Stimulated activated CD4-positive, alpha-beta T cell treated with anti-CD3 and anti-CD28 coated beads, Interleukin-15, amount 100 ng/mL, for 48 hours (primary cell): ENCODE data around the gene RAVER2.
"Not testable (repeated sequence)": the region's sequence is repeated elsewhere in the genome, so short reads cannot be mapped to it uniquely, and the experiment has no call there.

Experiments used
- DNase-seq, 2 donors: peaks; one replicate each; pipeline ENCODE4 v3.0.0-alpha.2; 2020; ENCODE audit warnings: low read depth in 2 of 2

Gene RAVER2

DNA sequence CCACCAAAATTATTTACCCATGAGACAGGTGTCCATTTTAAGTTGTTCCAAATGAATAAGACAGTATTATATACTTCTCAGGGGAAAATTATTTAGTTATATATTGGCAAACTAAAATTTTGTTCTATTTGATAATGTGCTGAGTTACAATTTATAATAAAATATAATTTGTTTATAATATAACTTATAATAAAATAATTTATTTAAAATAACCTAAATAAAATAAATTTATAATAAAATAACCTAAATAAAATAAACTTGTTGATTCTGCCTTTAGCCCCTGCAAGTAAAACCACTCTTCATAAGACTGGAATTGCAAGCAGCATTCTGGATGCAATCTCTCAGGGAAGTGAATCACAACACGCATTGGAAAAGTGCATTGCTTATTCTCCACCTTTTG lies 69.6 kb downstream of the RAVER2 start:
- DNase-seq = no peak

DNA sequence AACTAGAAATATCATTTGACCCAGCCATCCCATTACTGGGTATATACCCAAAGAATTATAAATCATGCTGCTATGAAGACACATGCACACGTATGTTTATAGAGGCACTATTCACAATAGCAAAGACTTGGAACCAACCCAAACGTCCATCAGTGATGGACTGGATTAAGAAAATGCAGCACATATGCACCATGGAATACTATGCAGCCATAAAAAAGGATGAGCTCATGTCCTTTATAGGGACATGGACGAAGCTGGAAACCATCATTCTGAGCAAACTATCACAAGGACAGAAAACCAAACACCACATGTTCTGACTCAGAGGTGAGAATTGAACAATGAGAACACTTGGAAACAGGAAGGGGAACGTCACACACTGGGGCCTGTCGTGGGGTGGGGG lies 72.5 kb downstream of the RAVER2 start:
- DNase-seq = not testable (repeated sequence)

- not testable (repeated sequence) for DNase-seq
These were observed 75.7 kb downstream of the RAVER2 start for GRCh38 chr1:64820572-64820971.

DNA sequence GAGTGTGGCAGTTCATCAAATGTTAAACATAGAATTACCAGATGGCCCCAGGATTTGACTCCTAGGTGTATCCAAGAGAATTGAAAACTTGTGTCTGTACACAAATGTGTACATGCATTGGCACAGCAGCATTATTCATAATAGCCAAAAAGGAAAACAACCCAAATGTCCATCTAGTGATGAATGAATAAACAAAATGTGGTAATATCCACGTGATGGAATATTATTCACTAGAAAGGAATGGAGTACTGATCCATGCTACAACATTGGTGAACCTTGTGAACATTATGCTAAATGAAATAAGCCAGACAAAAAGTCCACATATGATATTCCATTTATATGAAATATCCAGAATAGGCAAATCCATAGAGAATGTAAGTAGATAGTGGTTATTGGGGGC lies 77.7 kb downstream of the RAVER2 start:
- no peak for DNase-seq

GRCh38 chr1:64823691-64824476 lies 79.0 kb downstream of the RAVER2 start:
- peak; percentile 7 to 47 for DNase-seq

DNA sequence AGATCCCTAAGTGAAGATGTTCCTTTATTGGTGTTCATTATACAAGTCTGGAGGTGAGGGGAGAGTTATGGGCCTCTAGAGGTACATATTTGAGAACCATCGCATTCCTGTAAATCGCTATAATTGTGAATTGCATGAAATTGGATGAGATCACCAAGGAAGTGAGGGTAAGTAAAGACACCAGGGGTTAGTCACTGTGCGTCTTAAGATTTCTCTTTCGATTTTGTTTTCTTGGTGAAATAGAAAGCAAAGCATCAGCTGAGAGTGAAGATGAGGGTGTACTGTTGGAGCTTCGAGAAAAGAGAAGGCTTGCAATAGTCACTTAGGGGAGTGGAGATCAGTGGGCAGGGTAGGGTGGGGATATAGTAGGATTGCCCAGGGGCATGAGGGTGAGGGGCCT lies 82.1 kb downstream of the RAVER2 start:
- no peak for DNase-seq

GRCh38 chr1:64828829-64829228 lies 84.0 kb downstream of the RAVER2 start:
- no peak for DNase-seq

GRCh38 chr1:64829411-64830029 lies 84.6 kb downstream of the RAVER2 start:
- DNase-seq = no peak

DNA sequence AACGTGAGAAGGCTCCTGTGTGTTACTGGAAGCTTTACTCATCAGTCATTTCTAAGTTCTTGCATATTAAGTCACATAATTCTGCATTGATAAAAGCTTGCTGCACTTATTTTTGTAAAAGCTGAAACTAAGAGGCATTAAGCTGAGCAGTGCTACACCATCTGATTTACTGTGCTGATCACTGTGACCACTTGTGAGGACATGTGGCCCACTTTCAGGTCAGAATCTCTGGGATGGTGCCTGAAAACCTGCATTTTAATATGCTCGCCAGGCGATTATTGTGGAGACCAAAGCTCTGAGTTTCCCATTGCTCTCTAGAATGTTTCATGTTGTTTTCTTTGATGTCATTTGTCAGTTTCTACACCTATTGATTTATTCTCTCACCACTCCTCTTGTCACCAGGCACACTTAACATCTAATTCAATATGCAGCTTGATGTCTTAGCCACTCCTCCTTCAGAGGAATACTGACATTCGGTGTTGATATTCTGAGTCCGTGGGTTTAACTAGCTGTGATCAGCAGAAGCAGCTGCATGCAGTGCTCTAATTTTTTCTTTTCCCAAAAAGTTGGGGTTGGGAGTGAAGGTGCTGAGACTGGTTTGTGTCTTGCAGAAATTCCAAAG lies 85.3 kb downstream of the RAVER2 start:
- DNase-seq = no peak

DNA sequence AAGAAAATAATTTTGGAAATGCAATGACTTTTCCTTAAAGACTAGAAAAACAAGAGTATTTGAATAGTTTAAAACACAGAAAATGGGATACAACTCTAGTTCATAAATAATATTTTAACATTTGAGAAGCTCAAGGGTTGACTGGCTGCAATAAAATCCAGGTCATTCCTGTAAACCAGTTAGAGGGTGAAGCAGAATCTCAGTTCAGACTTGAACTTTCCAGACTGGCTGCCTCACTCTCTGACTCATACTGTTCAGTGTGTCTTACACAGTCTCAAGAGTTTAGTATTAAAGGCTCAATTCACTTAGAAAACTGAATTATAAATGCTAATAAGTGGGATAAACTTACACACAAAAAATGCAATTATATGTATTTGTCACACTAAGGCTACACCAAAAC lies 89.9 kb downstream of the RAVER2 start:
- no peak for DNase-seq

GRCh38 chr1:64836802-64837201 lies 91.9 kb downstream of the RAVER2 start:
- DNase-seq = no peak

- no peak for DNase-seq
These were observed 93.6 kb downstream of the RAVER2 start for GRCh38 chr1:64838486-64838885.

DNA sequence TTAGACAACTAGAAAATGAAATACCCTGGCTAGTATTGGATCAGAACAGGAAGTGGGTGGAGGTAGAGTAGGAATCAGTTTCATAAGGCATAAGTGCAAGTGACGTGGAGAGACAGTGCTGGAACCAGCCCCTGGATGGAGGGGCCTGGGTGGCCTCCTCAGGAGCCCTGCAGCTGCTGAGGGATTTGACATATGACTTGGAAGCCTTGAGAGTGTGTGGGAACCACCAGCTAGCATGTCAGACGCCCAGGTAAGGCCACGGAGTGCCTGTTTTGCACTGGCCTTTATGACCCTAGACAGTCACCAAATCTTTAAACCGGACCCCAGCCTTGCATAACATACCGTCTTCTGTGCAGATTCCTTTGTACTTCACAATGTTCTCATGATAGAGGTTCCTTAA lies 94.4 kb downstream of the RAVER2 start:
- DNase-seq = no peak

DNA sequence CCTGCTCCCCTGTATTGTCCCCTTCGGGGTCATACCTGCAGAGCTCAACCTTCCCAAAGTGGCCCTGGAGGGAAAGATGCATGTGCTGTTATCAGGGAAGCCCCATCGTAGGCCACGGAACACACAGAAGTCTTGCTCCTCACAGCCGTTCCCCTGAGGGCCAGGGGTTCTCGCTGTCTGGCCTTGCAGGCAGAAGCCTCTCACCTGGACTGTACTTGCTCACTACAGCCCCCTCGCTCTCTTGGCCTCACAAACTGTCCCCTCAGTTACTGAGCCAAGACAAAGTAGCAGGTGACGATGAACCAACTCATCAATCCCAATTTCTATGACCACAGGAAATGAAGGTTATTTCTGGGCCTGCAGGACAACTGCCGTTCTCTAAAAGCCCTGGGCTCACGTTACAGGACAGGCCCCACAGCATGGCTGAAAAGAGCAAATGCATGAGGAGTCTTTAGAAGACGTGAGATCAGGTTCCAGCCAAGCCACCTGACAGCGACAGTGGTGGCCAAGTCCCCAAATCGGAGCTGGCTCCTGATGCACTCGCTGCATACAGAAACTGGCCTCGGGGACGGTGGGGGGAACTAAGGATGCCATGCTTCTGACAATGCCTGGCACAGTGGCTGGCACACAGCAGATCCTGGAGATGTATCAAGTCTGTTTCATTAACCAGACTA lies 95.0 kb downstream of the RAVER2 start:
- no peak for DNase-seq

- DNase-seq = no peak
These were observed 96.6 kb downstream of the RAVER2 start for GRCh38 chr1:64841330-64842065.

GRCh38 chr1:64842224-64842623 lies 97.3 kb downstream of the RAVER2 start:
- DNase-seq = no peak

DNA sequence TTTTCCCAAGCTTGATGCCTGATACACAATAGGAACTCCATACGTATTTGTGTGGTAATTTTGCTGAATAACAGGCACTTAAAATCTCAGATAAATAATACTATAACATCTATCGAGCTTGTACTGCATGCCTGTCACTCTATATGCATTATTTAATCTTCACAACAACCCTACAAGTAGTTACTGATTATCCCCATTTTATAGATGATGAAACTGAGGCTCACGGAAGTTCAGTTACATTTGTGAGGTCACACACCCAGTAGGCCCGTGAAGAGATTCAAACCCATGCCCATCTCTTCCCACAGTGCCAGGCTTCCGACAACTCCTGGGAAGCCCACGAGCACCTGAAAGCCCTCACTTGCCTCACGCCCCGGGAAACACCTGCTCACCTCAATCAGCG lies 98.8 kb downstream of the RAVER2 start:
- no peak for DNase-seq

- DNase-seq = no peak
These were observed 99.3 kb downstream of the RAVER2 start for GRCh38 chr1:64844175-64844574.

- no peak for DNase-seq
These were observed 99.7 kb downstream of the RAVER2 start for GRCh38 chr1:64844609-64845008.

DNA sequence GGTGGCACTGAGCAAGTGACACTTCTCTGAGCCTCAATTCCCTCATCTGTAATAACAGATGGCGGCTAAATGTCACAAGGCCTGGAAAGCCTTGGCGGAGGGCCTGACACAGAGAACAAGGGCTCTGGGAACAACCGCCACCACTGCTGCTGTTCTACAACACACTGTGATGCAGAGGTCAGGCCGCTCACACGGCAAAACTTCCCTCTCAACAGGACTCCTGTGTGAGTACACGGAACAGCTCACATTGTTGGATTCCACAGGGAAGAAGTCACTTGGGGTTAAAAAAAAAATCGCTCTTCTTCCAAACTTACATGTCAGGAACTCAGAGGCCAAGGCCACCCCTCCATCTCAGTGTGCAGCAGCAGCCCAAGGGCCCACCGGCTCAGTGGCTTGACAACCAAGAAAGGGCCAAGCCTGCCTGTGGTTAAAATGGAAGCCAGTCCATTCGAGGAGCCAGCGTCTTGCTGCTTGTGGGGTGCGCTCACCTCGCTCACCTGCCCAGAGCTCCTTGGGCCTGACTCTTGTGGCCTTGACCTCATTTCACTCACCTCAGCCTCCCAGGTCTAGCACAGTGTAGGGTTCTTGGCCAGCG lies 101.1 kb downstream of the RAVER2 start:
- no peak for DNase-seq
